Panc1 (cell line): ENCODE results near the gene CDKN3. TPM values are rescaled to one million over a fixed set of nuclear protein-coding genes. Genes with fewer than 3 reads are reported as not detected.
"Not testable (repeated sequence)": the region's sequence is repeated elsewhere in the genome, so short reads cannot be mapped to it uniquely, and the experiment has no call there.

Experiments used
- ATAC-seq: fragments of 200-7000 bp; cut with Tn5 transposase; 2 replicates; pipeline ENCODE4 v1.9.1; 2020; ENCODE audit warnings: mild to moderate bottlenecking, moderate library complexity
- BruUV-seq: library from RNA; stranded (reverse); fragments of 400-500 nt; replicated peaks from 2 replicates; lab custom pipeline; 2021; lab: Mats Ljungman, UMichigan
- CTCF ChIA-PET: fragments of 300-600 bp; sonication (Branson Sonifier 250); formaldehyde crosslinking; loops from one replicate; lab custom pipeline; 2022; ENCODE audit warnings: antibody characterized with exemption; lab: Charles Lee
- POLR2A ChIA-PET: fragments of 300-600 bp; sonication (Branson Sonifier 250); formaldehyde crosslinking; loops from one replicate; lab custom pipeline; 2022; ENCODE audit warnings: antibody characterized with exemption; lab: Charles Lee
- DNase-seq: peaks from one replicate; pipeline ENCODE4 v3.0.0-alpha.2; 2010; ENCODE audit warnings: low read depth, low spot score
- H3K27ac ChIP-seq: 2 replicates; pipeline ENCODE4 v1.5.1; 2011; ENCODE audit warnings: mild to moderate bottlenecking, low read length, inconsistent platforms
- H3K27me3 ChIP-seq: fragments of 200-500 bp; sonication (Bioruptor generic); 2 replicates; pipeline ENCODE4 v1.6.0; 2014; ENCODE audit warnings: low read length, inconsistent platforms; ENCODE audit not compliant: control insufficient read depth, insufficient read depth
- H3K36me3 ChIP-seq: fragments of 200-500 bp; sonication (Bioruptor generic); 2 replicates; pipeline ENCODE4 v1.5.1; 2014; ENCODE audit warnings: inconsistent platforms, mild to moderate bottlenecking, low read length, moderate library complexity; ENCODE audit not compliant: control insufficient read depth, insufficient read depth
- H3K4me1 ChIP-seq: 2 replicates; pipeline ENCODE4 v1.5.1; 2011; ENCODE audit warnings: inconsistent platforms, mild to moderate bottlenecking, low read length, moderate library complexity; ENCODE audit not compliant: control insufficient read depth, insufficient read depth
- H3K4me3 ChIP-seq, 2 experiments: 2 replicates each; pipeline ENCODE4 v1.5.1; 2011 to 2012; ENCODE audit warnings: low read depth in 2 of 2, low read length in 2 of 2, mild to moderate bottlenecking in 2 of 2, inconsistent platforms in 1 of 2, moderate library complexity in 1 of 2
- H3K9me3 ChIP-seq: fragments of 200-500 bp; sonication (Bioruptor generic); 2 replicates; pipeline ENCODE4 v1.5.1; 2014; ENCODE audit warnings: low read depth, mild to moderate bottlenecking, inconsistent platforms, low read length, moderate library complexity; ENCODE audit not compliant: control insufficient read depth, insufficient read depth
- CTCF ChIP-seq: fragments of 450-650 bp; IDR thresholded peaks from 2 replicates; pipeline ENCODE4 v1.5.1; 2017; ENCODE audit warnings: mild to moderate bottlenecking
- POLR2AphosphoS5 ChIP-seq: IDR thresholded peaks from 2 replicates; pipeline ENCODE4 v1.6.1; 2012; ENCODE audit warnings: mild to moderate bottlenecking, low read depth, low read length, moderate library complexity
- REST ChIP-seq, 2 experiments: IDR thresholded peaks; 2 replicates each; pipeline ENCODE4 v1.6.1; 2011 to 2012; ENCODE audit warnings: low read depth in 2 of 2, control low read depth in 1 of 2, low read length in 1 of 2, mild to moderate bottlenecking in 1 of 2, moderate library complexity in 1 of 2; ENCODE audit not compliant: insufficient read depth in 1 of 2
- SIN3A ChIP-seq: IDR thresholded peaks from 2 replicates; pipeline ENCODE4 v1.6.1; 2012; ENCODE audit warnings: low read depth, mild to moderate bottlenecking, low read length, moderate library complexity, borderline replicate concordance; ENCODE audit not compliant: insufficient read depth
- TCF7L2 ChIP-seq: IDR thresholded peaks from 2 replicates; pipeline ENCODE4 v1.6.1; 2011; ENCODE audit warnings: mild to moderate bottlenecking, low read depth, low read length, inconsistent platforms
- in situ Hi-C: cut with HindIII; loops from 2 replicates; pipeline ENCODE4 v1.10.0; 2016; ENCODE audit warnings: low sequenced_read_pairs, low pct_unique_long_range_greater_than_20kb
- intact Hi-C: fragments of 100-400 bp; cut with micrococcal nuclease; formaldehyde crosslinking; loops from one replicate; pipeline ENCODE4 v1.10.0; 2022; ENCODE audit not compliant: unreplicated experiment
- total RNA-seq: library from RNA; stranded (reverse); gene quantifications from one replicate; pipeline ENCODE4 v1.2.1, GENCODE V29; 2021; ENCODE audit not compliant: unreplicated experiment

Gene CDKN3
- total RNA-seq, 1 experiment from 2014 or later, result 36.1 TPM

GRCh38 chr14:54458536-54458935, 61.7 kb downstream of the CDKN3 start:
- CTCF ChIA-PET, BruUV-seq, H3K36me3 ChIP-seq, POLR2A ChIA-PET, DNase-seq, H3K4me3 ChIP-seq, H3K27me3 ChIP-seq, H3K27ac ChIP-seq, H3K9me3 ChIP-seq, ATAC-seq, intact Hi-C loops, H3K4me1 ChIP-seq, in situ Hi-C loops: not testable (repeated sequence)

GRCh38 chr14:54459106-54459505, 62.3 kb downstream of the CDKN3 start:
- ATAC-seq, result no peak
- POLR2A ChIA-PET, result no interaction called here
- TF ChIP-seq CTCF, result no peak
- TF ChIP-seq REST (IDR thresholded peaks at IDR 0.05; ENCODE audit: insufficient read depth in 1 of 2, low read depth in 2 of 2, low read length in 1 of 2), result no peak
- TF ChIP-seq SIN3A, result no peak
- no peak for TF ChIP-seq POLR2AphosphoS5
- TF ChIP-seq TCF7L2, result no peak
- H3K36me3 ChIP-seq, result no peaks in the 10 kb centered on the region
- H3K9me3 ChIP-seq, result no peaks in the 10 kb centered on the region
- CTCF ChIA-PET, result no interaction called here
- no peak overlapping the region for H3K4me3 ChIP-seq
- no peaks in the 10 kb centered on the region for H3K27me3 ChIP-seq
- no peaks in the 10 kb centered on the region for H3K4me1 ChIP-seq
- DNase-seq, result no peak
- BruUV-seq, result no TSS peak
- H3K27ac ChIP-seq, result no peak overlapping the region
- intact Hi-C loops, result no loop called here
- in situ Hi-C loops, result no loop called here

- H3K27me3 ChIP-seq, result no peaks in the 10 kb centered on the region
- no peak for TF ChIP-seq CTCF
- TF ChIP-seq TCF7L2, result no peak
- no peak for TF ChIP-seq SIN3A
- no peak for TF ChIP-seq POLR2AphosphoS5
- no peak for TF ChIP-seq REST (IDR thresholded peaks at IDR 0.05; ENCODE audit: insufficient read depth in 1 of 2, low read depth in 2 of 2, low read length in 1 of 2)
- ChIA-PET POLR2A (no interaction called here), CTCF (interaction anchor here (0.5 to 0.7 kb wide), 2 partner anchors 102 to 1417 kb away, joined by 5 to 6 read pairs; no protein-coding TSS in a partner anchor)
- ATAC-seq, result no peak
- no peaks in the 10 kb centered on the region for H3K4me1 ChIP-seq
- no peak overlapping the region for H3K4me3 ChIP-seq
- no peak overlapping the region for H3K27ac ChIP-seq
- H3K36me3 ChIP-seq, result no peaks in the 10 kb centered on the region
- H3K9me3 ChIP-seq, result no peaks in the 10 kb centered on the region
- BruUV-seq, result no TSS peak
- in situ Hi-C loops (no loop called here), intact Hi-C loops (no loop called here)
- DNase-seq, result no peak
These were observed 65.2 kb downstream of the CDKN3 start for GRCh38 chr14:54462048-54462447.
